NCI-H1417 treated with DMSO at 0.1 percent for 48 hours (cell line): ENCODE results near the gene GRPEL2.
A peak's percentile ranks its signal among the peaks of the same experiment; 100 is the strongest.

Source experiments
- DNase-seq: peaks from one replicate; lab custom pipeline; 2025; lab: John Stamatoyannopoulos, UW

Gene GRPEL2, protein sequence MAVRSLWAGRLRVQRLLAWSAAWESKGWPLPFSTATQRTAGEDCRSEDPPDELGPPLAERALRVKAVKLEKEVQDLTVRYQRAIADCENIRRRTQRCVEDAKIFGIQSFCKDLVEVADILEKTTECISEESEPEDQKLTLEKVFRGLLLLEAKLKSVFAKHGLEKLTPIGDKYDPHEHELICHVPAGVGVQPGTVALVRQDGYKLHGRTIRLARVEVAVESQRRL

DNA sequence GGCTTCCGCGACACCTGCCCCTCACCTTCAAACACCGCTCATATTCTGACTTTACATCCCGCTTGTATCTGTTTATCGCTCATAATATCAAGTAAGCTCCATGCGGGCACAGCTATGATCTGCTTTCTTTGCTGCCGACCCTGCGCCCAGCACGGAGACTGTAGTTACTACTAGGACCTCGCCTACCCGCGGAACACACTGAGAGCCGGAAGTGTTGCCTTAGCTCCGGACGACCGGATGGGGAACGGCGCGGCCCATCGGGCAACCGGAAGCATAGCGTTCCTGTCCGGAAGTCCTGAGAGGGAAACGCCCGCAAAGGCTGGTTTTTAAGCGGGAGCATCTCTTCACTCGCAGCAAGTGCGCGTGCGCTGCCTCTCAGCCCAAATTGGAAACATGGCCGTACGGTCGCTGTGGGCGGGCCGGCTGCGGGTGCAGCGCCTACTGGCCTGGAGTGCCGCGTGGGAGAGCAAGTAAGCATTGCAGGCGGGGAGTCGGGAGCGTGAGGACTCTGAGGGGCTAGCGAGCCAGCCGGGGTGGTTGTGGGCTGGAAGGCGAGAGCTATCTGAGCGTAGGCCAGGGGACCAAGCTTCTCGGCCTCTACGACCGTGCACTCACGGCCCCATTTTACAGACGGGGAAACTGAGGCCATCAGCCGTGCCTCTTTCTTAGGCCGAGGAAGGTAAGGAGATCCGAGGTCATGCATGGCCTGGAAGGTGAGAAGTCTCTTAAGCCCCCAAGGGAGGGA, at the start of gene GRPEL2:
GRPEL2 (plus strand) TSS at position 353 of the 745 bp plus-strand sequence; CDS start at position 394, 41 bp downstream.
- DNase-seq = peak; percentile 37

- no peak for DNase-seq
These were observed 47.8 kb upstream of the GRPEL2 start for GRCh38 chr5:149297340-149298025.

- no peak for DNase-seq
These were observed 47.1 kb upstream of the GRPEL2 start for GRCh38 chr5:149298163-149298562.

DNA sequence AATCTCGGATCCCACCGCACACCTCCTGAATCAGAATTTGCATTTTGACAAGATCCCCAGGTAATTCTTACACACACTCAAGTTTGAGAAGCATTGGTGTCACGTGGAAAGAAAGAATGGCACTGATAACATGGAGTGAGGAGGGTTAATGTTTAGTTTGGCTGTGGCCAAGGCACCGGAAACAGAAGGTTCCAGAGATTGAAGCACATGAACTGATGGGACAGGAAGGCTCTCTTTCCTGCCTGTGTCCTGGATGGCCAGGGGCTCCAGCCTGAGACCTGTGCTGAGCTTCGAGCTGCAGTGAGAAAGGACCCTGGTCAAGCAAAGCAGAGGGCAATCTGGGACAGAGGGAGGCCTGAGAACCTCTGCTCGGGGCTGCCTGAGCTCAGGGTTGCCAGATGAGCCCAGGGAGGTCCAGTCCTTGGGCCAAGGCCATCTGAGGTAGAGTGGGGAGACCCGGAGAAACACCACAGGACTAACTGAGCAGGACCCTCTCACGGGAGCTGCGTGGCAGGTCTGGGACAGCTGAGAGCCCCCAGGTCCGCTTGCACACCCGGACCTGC, 46.4 kb upstream of the GRPEL2 start:
- no peak for DNase-seq

DNA sequence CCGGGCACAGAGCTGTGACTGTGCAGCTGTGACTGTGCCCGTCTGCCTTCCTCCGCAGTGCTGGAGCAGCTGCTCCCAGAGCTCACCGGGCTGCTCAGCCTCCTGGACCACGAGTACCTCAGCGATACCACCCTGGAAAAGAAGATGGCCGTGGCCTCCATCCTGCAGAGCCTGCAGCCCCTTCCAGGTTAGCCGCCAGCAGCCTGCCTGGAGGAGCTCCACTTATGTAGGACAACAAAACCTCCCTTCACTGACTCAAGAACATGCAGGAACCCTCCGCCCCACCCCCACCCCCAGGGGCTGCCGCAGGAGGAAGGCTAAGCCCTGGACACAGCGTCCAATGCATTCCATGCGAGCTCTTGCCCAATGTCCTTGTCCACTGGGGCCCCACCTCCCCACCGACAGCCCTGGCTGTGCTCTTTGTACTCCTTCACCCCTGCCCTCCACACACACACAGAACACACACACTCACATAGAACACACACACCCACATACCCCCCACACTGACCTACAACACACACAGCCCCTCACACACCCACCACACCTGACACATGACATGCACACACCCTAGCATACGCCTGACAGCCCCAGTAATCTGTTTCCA, 45.7 kb upstream of the GRPEL2 start:
- no peak for DNase-seq

GRCh38 chr5:149300441-149300840, 44.9 kb upstream of the GRPEL2 start:
- DNase-seq = no peak

DNA sequence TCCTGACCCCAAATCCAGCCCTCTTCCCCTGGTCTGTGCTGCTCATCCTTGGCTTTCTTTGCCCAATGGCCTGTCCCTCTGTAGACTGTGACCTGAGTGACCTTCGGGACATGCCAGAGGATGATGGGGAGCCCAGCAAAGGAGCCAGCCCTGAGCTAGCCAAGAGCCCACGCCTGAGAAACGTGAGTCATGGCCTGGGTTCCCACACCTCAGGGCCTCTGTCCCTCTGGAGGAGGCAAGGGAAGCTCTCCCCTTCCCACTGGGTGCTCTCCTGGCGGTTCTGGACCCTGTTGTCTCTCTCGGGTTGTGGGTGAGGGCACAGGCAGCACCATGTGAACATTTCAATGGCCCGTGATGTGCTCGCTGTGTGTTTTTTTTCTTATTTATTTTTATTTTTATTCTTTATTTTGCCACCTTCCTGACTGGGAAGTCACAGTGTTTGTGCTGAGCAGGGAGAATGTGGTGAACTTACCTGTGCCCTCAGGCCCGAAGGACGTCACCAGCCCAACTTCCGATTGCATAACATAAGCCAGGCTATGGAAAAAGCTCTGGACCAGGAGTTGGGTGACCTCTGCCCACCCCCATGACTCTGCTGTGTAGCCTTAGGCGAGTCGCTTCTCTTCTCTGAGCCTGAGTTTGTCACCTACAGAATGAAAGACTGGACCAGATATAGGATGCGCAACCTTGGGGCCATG, 44.1 kb upstream of the GRPEL2 start:
- DNase-seq = no peak

DNA sequence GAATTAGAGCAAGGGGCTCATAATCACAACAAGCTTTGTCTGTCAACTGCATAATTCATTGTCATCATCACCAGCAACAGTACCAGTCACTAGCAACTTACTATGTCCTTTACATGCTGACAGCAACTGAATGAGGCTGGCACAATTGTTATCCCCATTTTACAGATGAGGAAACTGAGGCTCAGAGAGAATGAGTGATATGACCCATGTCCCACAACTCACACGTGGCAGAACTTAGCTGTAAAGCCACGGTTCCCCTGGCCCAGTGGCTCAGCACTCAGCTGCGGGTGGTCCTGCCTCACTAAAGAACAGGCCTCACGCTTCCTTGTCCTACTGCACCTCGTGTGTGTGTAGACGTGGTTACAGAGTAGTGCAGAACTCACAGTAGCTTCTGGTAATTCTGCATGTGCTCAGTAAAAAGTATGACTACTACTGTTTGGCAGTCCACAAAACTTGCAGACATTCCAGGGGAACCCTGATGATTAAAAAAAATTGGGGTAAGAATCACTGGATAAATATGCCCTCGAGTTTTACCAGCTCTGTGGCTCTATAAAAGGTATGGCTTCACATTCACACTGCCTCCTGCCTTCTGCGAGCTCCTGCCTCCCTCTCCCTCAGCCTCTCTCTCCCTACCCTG, 43.4 kb upstream of the GRPEL2 start:
- no peak for DNase-seq

DNA sequence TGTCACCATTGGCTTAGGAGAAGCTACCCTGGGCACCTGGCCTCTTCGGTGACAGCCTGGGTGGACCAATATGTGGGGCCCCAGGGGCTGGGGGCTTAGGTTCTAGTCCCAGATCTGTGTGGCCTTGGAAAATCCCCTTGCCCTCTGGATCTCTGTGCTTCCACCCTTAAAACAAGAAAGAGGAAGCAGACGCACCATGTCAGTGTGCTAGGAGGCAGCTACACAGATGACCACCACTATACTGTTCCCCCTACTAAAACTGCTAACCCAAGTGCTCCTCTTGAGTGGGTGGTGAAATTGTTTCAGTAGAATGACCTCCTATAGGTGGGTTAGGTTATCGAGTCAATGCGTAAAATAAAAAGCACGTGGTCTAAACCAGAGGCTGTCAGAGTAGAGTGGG, 42.7 kb upstream of the GRPEL2 start:
- DNase-seq = no peak

DNA sequence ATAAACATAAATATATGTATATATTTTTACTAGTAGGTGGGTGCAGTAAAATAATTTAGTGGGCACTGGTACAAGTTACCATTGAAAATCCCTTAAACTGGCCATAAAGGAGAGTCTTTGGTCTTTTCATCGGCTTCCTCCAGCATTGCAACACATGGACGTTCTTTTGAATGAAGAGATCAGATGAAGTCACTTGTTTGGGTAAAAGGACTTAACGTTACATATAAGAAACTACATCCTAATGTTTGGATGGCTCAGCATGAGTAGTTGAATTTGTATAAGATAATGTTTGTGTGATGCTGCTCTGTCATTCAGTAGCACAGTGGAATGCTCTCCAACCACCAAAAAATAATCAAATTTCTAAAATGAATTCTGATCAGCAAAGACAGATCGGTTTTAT, 42.1 kb upstream of the GRPEL2 start:
- no peak for DNase-seq

DNA sequence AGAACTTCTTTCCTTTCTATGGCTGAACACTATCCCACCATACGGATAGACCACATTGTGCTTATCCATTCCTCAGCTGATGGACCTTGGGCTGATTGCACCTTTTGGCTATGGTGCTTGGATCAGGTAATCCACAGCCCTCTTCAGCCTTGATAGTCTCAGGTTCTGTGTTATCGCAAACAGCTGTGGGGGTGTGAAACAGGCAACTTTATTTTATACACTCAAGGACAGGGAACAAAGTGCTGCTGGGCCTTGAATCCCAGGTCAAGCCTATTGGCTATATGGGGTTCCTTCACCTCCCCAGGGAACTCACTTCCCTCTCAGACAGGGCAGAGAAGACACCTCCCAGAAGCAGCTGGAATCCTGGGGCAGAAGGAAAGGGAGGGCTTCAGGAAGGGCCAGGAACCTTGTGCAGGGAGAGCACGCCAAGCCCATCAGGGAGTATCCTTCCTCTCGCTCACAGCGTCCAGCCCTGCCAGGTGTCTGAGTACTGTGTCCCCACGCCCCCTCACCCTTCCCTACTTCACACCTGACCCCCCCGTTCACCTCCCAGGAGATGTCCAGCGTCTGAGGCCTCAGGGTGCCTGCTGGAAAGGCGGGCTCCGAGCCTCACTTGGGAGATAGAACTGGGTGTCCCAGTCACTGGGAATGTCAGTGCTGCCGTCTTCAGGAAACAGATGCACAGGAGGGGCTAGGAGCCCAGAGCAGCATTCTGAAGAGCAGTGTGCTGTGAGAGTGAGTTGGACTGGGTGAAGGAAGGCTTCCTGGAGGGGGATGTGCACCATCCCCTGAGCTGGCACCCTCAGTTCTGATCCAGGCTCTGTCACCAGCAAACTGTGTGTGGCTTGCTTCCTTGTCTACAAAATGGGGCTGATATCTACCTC, 40.9 kb upstream of the GRPEL2 start:
- DNase-seq = no peak

DNA sequence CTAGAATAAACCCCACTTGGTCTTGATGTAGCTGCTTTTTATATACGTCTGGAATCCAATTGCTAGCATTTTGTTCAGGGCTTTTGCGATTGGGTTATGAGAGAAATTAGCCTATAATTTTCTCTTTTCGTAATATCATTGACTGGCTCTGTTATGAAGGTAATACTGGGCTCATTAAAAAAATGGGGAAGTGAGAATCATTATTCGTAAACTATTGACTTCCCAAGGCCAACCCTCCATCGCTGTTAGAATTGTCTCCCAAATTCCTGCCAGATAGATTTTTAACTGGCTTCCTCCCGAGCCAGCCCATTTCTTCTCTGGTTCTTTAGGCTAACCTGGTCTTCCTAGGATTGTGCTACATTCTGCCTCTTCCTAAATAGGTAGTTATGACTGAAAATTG, 35.9 kb upstream of the GRPEL2 start:
- no peak for DNase-seq

DNA sequence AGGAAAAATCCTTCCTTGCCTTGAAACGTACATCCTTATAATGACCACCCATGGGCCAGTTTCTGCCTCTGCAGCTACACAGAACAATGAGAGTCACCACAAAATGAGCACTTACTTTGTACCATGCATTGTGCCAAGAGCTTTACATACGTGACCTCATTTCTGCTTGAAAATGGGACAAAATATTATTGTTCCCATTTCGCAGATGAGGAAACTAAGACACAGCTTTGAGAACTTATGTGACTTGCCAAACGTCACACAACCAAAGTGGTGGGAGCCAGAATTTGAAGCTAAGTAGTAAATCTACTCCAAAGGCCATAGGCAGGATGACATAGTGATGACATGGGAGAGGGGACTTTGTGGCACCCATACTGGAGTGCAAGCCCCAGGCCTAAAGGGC, 34.8 kb upstream of the GRPEL2 start:
- DNase-seq = no peak

DNA sequence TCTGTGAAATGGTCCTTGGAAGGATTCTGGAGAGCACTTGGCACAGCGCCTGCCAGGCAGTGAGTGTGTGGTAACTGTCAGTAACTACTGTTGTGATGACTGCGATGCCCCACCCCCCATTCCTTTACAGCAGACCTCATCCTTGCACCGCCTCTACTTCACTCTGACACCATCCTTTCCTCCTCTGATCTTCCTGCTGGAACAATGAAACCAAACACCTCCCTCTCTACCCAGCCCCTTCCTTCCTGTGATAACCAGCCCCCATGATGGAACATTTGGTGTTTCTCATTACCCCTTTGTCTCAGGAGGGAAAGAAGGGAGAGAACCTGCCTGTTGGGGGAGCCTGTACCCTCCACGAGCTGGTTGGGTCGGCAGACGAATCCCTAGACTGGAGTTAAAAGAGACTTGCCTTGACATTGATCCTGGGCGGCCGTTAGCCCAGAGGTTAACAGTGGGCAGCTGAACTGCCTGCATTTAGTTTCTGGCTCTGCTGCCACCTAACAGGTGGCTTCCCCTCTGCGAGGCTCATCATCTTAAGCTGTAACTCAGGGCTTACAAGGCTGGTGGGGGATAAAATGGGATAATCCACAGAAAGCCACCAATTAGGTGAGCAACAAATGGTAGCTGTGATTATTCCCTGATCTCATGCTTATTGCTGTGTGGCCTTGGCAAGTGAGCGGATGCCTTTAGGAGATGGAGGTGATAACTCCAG, 34.2 kb upstream of the GRPEL2 start:
- DNase-seq = no peak

GRCh38 chr5:149313151-149313841, 32.0 kb upstream of the GRPEL2 start:
- DNase-seq = no peak

- no peak for DNase-seq
These were observed 30.7 kb upstream of the GRPEL2 start for GRCh38 chr5:149314571-149315111.

DNA sequence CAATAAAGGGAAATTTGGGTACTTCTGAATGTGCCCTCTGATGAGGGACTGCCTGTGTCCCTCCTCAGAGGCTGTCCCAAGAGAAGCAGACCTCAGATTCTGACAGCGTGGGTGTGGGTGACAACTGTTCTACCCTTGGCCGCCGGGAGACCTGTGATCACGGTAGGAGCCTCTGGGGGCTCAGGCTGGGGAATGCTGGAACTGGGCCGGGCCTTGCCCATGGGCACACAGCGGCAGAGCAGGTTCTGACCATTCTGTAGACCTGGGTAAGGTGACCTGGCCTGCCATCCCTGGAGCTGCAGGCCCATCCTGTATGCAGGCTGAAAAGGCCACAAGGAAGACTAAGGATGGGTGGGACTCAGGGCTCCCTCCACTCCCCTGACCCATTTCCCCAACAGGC, 29.5 kb upstream of the GRPEL2 start:
- no peak for DNase-seq

- peak; percentile 9 for DNase-seq
These were observed 27.8 kb upstream of the GRPEL2 start for GRCh38 chr5:149317281-149318048.
